Measurements from ENCODE around the gene WDR1.

GRCh38 chr4:10093271-10093621 lies 23.4 kb downstream of the WDR1 start:
- TF ChIP-seq CTCF (IDR thresholded peaks at IDR 0.05; ENCODE audit: low read depth, low read length) (no peak), EZH2phosphoT487 (IDR thresholded peaks at IDR 0.05; ENCODE audit: low read depth) (no peak)
